Activated CD8-positive, alpha-beta memory T cell treated with anti-CD3 and anti-CD28 coated beads for 24 hours (primary cell): ENCODE results near the gene SMIM41.

Experiments
- DNase-seq: peaks from one replicate; pipeline ENCODE4 v3.0.0-alpha.2; 2020

SMIM41 gene

DNA sequence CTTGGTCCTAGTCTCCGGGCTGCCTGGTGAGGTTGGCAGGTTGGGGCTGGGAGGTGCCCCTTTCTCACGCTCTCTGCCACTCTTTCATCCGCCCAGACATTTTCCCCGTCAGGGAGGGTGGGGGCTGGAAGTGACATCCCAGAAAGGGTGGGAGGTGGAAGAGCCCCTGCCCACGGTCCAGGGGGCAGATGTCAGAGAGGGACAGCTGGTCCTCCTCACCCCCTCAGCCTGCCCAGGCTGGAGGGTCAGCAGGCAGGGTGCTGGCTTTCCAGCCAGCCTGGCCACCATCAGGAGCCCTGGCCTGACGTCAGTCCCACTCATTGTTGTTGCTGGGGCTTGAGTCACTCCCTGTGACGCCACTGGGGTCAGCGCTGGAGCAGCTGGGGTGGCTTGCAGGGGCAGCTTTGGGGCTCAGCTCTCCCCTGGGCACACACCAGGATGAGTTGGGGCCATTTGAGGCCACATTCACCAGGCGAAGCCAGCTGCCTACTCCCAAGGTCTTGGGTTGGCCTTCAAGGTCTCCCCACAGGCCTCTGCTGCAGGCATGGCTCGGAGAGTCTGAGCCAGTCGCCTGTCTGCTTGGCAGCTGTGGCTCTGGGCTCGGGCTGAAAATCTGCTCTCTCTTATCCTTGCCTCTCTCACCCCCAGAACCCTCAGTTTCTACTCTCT is 15.4 kb upstream of the SMIM41 start:
- DNase-seq: no peak

DNA sequence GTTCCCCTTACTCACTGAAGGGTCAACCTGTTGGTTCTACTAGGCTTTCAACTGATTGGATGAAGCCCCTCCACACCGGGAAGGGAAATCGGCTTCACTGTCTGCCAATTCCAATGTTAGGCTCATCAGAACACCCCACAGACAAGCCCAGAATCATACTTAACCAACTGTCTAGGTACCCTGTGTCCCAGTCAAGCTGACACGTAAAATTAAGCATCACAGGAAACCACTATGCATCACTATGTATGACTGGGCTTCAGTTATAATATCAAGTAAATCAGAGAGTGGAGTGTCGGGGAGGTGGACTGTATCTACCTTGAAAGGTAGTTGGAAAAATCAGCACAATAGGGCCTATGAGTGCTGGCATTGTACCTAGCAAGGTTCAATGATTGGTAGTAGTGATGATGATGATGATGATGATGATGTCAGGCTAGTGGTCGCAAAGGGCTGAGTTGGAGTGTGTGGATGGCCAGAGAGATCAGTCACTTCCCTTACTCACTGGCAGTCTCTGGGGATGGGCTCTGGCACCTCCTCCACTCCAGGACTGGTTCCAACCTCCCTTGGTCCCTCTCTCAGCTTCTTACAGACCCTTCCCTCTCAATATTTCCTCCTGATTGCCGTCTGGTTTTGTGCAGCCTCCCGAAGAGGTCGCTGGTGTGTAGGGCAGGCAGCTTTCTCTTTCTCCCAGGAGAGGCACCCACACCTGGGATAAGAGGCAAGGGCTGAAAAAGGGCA is 13.0 kb upstream of the SMIM41 start:
- no peak for DNase-seq

DNA sequence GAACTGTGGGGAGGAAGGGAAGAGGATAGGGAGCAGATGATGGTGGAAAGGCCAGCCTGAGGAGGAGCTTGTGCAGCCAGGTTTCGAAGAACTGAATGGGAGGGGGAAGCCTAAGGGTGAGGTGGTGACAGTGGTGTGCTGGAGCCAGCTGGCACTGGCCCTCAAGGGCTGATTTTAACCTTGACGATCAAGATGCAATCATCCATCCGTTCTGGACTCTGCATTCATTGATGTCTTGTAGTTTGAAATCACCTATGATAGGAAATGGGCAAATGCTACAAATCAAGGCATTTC is 12.5 kb upstream of the SMIM41 start:
- no peak for DNase-seq

- DNase-seq: peak; percentile 95
These were observed 9.9 kb upstream of the SMIM41 start, which contains the start of gene ATG101 for GRCh38 chr12:52069327-52070184. Gene ATG101 (plus strand): TSS chr12:52069978. CDS start chr12:52073651, 3,673 bp downstream.

GRCh38 chr12:52070185-52070925 is 9.1 kb upstream of the SMIM41 start:
- DNase-seq: no peak

- DNase-seq: no peak
These were observed 5.7 kb upstream of the SMIM41 start for GRCh38 chr12:52073531-52074381.

DNA sequence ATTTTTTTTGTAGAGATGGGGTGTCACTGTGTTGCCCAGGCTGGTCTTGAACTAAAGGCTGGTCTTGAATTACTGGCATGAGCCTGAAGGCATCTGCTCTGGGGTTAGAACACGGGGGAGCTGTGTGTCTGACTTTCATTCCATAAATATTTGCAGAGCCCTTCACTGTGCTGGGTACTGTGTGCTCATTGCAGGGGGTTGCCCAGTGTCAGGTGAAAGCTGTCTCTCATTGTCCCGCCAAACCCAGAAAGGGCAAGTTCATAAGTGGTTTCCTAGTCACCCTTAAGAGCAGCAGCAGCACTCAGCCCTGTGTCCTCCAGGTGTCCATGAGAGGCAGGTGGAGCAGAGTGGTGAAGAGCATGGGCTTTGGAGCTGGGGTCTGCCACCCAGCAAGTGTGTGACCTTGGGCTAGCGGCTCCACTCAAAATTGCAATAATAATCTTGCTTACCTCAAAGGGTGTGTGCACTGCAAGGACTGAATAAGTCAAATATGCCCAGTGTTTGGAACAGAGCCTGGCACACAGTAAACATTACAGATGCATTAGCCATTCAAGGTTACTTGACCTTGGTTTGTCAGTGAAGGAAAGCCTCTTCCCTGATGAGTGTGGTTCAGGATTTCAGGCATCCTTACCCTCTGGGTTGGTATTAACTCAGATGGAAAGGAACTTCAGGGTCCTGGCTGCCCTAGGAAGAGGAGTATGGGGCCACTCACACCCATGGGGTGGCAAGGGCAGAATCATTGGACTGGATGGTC is 4.4 kb upstream of the SMIM41 start:
- no peak for DNase-seq

DNA sequence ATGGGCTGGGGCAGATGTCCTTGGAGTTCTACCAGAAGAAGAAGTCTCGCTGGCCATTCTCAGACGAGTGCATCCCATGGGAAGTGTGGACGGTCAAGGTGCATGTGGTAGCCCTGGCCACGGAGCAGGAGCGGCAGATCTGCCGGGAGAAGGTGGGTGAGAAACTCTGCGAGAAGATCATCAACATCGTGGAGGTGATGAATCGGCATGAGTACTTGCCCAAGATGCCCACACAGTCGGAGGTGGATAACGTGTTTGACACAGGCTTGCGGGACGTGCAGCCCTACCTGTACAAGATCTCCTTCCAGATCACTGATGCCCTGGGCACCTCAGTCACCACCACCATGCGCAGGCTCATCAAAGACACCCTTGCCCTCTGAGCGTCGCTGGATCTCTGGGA is 2.7 kb upstream of the SMIM41 start:
- DNase-seq: no peak

- DNase-seq: no peak
These were observed 1.2 kb upstream of the SMIM41 start for GRCh38 chr12:52078276-52078675.

DNA sequence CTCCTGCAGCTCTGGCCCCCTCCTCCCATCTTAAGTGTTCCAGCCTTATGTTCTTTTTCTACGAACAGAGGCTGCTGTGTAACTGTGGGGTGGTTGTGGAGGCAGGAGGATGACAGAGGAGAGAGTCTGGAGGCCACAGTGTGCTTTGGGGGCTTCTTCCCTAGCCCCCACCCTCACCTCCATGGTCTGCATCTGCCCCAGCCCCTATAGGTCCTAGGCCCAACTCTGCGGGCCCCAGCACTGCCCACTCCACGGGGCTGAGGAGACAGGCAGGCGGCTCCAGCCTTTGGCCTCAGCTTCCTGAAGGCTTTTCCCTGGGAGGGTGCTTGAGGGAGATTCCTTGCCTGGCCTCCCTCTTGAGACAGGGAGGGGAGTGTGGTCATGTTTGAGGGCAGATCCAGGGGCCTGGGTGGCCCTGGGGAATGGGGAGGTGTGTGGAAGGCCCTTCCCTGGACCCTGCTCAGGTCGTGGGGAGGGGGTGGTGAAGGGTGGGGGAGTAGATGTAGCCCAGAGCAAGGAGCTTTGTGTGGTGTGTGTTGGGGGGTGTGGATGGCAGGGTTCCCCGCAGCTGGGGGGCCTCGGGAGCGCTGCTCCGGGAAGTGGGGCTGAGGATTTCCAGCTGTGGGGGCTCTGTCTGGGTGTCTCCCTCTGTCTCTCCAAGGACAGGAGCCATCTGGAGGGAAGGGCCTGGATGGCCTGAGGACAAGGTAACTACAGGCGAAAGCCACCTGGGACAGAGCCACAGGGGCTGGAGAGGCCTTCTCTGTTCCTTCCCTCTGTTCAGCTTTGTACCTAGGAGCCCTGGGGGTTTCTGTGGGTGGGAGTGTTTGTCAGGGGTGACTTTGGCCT is 1.1 kb downstream of the SMIM41 start:
- no peak for DNase-seq

- no peak for DNase-seq
These were observed 1.8 kb downstream of the SMIM41 start for GRCh38 chr12:52081263-52081733.

DNA sequence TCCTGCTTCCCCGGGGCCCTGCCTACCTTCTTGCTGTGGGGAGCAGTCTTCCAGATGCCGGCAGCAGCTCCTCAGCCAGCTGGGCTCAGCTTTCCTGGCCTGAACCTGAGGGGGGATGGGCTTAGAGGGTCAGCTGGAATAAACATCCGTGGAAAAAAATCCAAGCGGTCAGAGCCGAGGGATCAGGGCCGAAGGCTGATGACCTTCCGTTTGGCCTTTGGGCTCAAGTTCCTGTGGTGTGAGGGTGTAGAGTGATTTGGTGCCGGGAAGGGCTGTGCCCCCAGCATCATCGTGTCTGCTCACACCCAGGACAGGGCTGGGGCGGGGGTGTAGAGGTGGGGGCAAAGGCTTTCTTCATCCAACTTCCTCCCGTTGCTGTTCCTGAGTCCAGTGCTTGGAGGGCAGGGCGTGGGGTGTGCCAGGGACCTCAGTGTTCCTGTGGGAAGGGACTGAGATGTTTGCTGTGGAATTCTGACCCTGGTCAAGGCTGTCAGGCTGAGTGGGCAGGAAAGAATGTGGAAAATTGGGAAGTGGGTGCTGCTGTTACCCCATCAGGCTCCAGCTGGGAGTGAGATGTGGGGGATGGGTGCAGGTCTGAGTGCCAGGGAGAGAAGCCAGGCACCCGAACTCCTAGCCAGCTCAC is 2.6 kb downstream of the SMIM41 start:
- no peak for DNase-seq

GRCh38 chr12:52082669-52082987 is 3.1 kb downstream of the SMIM41 start:
- no peak for DNase-seq

DNA sequence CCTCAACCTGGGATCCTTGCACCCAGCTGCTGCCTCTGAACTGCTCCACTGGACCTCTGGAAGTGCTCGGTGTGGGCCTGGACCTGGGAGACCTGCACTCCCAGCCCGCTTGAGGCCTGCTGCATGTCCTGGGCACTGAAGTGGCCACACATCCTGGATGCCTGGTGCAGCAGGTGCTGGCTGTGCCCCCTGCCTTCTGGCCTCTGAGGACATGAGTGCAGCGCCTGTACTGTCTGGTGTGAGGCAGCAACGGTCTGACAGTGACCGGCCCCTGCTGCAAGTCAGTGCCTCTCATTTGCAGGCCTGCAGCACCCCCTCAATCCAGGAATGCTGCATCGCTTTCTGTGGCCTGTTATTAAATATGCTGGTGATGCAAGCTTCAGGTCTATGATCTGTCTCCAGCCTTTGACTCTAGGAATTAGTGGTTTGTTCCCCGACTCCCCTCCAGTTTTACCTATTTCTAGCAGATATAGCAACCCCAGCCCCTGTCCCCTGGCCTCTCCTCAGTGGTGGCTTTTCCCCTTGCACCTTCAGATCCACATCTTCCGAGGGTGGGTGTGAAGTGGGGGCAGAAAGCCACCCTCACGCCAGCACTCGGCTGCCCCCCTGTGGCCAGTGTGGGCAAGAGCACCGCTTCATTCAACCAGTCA is 3.6 kb downstream of the SMIM41 start:
- DNase-seq: peak; percentile 88

DNA sequence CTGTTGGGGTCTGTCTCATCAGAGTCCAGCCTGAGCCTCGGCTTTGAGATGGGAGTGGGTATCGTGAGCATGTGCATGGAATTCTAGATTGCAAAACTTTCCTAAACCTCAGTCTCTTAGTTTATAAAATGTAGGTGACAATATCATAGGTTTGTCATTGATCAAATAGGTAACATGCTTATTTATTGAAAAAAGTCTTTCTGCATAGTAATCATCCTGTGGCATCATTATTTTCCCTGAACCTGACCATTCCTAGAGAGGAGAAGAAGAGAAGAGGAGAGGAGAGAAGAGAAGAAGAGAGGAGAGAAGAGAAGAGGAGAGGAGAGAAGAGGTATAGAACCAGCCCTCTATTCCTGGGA is 4.1 kb downstream of the SMIM41 start:
- no peak for DNase-seq

DNA sequence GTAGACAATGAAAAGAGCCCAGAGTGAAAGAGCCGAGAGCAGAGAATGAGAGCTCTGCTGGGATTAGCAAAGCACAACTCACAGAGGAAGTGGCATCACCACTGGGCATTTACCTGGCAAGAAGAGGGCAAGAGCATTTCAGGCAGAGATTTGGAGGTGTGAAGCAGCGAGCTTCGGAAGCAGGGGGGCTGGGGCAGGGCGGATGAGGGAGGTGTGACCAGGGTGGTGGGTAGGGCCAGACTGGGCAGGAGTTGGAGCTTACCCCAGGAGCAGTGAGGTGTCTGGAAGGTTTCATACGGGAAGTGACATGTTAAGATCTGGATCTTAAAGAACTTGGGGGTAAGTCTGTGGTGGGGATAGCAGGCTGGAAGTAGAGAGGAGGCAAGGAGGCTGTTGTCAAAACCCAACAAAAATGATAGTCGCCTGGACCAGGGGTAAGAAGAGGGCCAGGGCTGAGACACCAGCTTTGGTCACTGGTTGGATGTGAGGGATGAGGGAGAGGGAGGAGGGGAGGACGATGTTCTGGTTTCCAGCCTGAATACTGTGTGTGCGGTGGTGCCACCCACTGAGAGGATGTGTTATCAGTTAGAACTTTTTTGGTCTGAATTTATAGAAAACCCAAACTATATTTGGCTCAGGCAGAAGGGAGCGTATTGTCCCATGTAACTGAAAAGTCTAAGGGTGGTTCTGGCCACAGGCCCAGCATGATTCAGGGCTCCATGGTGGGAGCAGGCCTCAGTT is 5.2 kb downstream of the SMIM41 start:
- DNase-seq: no peak

DNA sequence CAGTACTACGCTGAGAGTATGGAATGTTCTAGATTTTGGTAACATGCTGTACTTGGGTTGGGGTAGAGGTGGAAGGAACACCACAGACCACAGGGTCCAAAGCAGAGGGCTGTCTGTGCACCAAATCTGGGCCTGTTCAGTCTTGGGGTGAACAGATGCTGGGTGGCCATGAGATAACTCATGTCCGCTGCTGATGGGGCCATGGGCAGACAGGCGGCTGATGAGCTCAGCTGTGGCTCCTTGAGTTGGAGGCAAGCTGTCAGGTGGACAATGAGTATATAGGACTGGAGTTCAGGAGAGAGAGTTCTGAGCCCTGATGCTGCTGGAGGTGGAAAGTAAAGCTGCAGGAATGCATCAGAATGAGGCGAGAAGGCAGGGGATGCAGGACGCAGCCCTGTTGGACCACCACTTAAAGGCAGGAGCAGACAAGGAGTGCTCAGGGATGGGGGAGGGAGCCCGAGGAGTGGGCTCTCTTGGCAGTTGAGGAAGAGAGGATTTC is 6.2 kb downstream of the SMIM41 start:
- DNase-seq: no peak

- DNase-seq: no peak
These were observed 6.9 kb downstream of the SMIM41 start for GRCh38 chr12:52086366-52086765.
